Coronary artery (tissue), 2 donors: Measurements from ENCODE around the gene URB1.

Experiments used
- DNase-seq: peaks from one replicate; pipeline ENCODE4 v3.0.0-alpha.2; 2017; ENCODE audit warnings: low spot score
- H3K27ac ChIP-seq, 2 donors: fragments of 200-600 bp; sonication (generic); one replicate each; pipeline ENCODE4 v1.5.1; 2016 to 2019
- H3K4me3 ChIP-seq: fragments of 200-600 bp; sonication (generic); 2 replicates; pipeline ENCODE4 v1.5.1; 2016; ENCODE audit warnings: mild to moderate bottlenecking, moderate library complexity
- TF ChIP-seq, protein P1 (sequence below): fragments of 200-600 bp; sonication (generic); IDR thresholded peaks from one replicate; pipeline ENCODE4 v1.5.1; 2019; ENCODE audit warnings: antibody characterized with exemption

Gene URB1

DNA sequence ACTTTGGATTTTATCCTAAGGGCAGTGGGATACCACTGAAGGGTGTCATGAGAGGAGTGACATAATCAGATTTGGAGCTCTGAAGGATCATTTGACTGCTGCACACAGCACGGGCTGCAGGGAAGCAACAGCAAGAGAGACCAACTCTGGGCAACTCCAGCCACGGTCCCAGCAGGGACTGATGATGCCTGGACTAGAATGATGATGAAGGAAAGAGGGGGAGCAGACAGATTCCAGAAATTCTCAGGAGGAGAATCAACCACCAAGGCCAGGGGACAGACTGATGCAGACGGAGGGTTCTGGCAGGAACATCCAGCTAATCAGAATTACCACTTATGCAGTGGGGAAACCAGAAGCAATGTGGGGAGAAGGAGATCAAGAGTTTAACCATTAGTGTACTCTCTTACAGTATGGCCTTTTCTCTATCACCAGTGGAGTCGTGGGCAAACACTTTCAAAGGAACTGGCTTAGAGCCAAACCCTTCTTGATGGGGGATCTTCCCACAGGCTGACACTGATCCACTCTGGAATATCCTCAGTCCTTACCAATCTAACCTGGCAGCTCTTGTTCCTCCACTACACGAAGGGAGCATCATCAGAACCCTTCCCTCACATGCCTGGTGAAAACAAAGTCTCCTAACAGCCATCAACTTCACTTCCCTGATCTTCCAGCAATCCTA, 3.3 kb downstream of the URB1 start:
- no peak for DNase-seq
- TF ChIP-seq, protein P1, sequence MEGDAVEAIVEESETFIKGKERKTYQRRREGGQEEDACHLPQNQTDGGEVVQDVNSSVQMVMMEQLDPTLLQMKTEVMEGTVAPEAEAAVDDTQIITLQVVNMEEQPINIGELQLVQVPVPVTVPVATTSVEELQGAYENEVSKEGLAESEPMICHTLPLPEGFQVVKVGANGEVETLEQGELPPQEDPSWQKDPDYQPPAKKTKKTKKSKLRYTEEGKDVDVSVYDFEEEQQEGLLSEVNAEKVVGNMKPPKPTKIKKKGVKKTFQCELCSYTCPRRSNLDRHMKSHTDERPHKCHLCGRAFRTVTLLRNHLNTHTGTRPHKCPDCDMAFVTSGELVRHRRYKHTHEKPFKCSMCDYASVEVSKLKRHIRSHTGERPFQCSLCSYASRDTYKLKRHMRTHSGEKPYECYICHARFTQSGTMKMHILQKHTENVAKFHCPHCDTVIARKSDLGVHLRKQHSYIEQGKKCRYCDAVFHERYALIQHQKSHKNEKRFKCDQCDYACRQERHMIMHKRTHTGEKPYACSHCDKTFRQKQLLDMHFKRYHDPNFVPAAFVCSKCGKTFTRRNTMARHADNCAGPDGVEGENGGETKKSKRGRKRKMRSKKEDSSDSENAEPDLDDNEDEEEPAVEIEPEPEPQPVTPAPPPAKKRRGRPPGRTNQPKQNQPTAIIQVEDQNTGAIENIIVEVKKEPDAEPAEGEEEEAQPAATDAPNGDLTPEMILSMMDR, result no peak
- Histone ChIP-seq H3K27ac (no peak overlapping the region), H3K4me3 (no peak overlapping the region)

DNA sequence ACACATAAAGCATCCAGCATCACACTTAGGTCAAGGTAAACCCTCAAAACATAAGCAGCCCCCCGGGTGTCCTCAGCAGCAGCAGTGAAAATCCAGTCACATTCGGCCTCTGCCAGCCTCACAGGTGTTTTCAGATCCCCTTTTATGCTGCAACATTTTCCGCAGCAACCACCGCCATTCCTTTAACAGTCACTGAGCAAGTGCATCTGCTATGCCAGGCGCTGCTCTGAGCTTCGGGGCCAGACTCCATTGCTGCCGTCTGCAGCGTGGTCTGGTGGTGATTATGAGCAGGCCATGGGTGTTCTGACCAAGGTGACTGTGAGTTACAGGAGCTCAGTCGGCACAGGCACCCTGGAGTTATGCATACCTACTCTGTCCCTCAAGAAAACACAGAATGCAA, 4.5 kb downstream of the URB1 start:
- H3K27ac ChIP-seq, result no peak overlapping the region
- no peak for DNase-seq
- TF ChIP-seq, protein P1, result no peak
- no peak overlapping the region for H3K4me3 ChIP-seq

DNA sequence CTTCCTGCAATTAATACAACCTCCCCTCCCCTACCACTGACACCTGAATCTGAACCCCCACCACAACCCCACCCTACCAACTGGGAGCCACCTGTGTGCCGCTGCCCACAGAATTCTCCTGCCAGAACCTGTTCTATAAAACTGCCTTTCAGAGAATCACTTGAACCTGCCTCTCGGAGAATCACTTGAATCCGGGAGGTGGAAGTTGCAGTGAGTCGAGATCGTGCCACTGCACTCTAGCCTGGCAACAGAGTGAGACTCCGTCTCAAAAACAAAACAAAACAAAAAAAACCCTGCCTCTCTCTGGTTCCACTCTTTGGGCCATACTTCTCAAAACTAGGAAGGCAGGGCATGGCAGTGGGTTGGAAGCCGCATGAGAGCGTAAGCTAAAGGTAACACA, 5.7 kb downstream of the URB1 start:
- TF ChIP-seq, protein P1, result no peak
- Histone ChIP-seq H3K27ac (no peak overlapping the region), H3K4me3 (no peak overlapping the region)
- no peak for DNase-seq

- TF ChIP-seq, protein P1, result no peak
- Histone ChIP-seq H3K27ac (peak overlapping the region in 1 of 2 donors; percentile 10), H3K4me3 (no peak overlapping the region)
- no peak for DNase-seq
These were observed 6.5 kb downstream of the URB1 start for GRCh38 chr21:32386195-32386870.

DNA sequence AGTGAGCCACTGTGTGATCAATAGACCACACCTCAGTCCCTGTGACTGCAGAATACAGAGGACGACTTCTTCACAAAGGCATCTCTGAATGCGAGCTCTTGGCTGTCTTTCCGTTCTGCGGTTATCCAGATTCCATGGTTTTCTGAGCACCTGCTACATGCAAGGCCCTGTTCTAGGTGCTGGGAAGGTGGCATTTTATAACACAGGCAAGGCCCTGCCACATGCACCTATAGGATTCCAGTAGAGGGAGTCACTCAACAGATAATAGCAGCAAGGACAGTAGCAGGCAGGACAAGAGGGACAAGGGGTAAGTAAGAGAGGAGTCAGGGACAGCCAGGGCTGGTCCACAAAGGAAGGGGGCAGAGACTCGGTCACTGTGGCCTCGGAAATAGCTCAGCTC, 9.0 kb downstream of the URB1 start:
- no peak for DNase-seq
- TF ChIP-seq, protein P1, result no peak
- Histone ChIP-seq H3K4me3 (no peak overlapping the region), H3K27ac (no peak overlapping the region)

DNA sequence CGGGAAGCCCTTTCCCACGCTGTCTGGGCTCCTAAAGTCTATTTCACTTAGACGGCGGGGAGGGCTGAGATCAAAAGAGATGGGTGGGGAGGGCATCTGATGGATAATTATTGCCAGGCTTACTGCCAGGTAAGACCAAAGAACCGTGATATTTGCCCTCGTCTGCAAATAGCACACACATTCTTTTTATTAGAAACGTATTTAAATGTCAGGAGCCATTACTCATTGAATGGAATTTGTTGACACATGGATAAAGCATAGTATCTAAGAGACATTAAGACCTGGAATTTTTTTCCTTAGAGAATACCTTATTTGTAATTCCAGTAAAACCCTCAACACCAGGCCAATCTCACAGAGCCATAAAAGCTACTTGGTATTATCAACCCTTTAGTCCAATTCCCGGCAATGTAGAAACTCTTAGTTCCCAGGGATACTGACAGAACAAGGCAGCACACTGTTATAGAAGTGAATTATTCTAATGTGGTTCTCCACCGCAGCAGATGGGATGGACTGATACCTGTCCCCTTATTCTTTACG, 10.6 kb downstream of the URB1 start:
- TF ChIP-seq, protein P1, result no peak
- DNase-seq, result no peak
- peak overlapping the region; percentile 31 to 56 for H3K27ac ChIP-seq
- no peak overlapping the region for H3K4me3 ChIP-seq

DNA sequence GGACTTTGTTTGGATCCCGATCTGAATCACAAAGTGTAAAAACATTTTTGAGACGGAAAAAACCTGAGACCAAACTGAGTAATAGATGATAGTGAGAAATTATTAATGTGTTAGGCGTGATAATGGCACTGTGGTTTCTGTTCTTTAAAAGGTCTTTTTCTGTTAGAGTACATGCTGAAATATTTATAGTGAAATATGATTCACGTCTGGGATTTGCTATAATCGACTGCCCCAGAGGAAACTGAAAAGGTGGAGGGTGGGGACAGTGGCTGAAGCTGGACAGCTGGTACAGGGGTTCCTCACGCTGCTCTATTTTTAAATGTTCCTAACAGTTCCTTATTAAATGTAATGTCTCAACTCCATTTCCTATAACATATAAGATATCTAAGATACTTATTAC, 11.2 kb downstream of the URB1 start:
- H3K4me3 ChIP-seq, result no peak overlapping the region
- H3K27ac ChIP-seq, result peak overlapping the region; percentile 31 to 56
- TF ChIP-seq, protein P1, result no peak
- no peak for DNase-seq
